Measurements from ENCODE around the gene MED8.

The MED8 gene, protein sequence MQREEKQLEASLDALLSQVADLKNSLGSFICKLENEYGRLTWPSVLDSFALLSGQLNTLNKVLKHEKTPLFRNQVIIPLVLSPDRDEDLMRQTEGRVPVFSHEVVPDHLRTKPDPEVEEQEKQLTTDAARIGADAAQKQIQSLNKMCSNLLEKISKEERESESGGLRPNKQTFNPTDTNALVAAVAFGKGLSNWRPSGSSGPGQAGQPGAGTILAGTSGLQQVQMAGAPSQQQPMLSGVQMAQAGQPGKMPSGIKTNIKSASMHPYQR

DNA sequence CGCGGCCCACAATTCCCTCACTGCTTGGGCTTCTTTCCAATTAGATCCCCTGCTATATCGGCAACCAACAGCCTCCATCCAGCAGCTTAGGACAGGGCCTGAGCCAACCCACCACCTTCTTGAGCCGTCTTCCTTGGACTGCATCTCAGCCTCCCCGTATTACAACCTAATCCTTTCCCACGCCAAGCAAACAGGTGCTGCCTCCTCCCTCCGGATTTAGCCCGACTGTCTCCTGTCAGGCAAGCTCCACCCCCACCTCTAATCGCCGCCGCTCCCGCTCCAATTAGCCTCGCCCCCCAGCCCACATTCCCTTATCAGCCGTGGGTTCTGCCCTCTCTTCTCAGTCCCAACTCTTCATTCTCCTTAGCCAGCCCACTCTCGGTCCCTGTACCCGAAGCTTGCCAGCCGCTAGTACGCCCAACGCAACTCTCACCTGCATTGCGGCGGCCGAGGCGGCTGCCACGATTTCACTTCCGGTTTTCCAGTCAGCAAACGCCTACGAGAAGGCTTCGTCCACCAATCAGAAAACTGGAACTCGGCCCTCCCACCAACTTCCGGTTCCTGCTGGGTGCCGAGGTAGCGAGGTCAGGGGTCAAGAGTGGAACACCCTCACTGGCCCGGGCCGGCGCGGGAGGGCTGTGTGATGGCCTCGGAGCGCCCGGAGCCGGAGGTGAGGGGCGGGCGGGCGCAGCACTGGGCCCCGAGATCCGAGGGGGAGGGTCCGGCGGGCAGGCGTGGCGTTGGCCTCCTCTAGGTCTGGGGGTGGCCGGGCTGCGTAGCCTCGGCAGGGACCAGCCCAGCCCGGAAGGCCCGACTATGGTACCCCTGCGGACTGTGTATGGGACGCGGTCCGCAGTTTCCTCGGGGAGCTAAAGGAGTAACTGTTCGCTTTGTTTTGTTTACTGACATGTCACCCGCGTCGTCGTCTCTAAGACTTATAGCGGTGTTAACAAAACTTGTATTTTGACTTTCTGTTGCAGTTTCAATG lies at the start of gene MED8, which contains the start of gene SZT2:
TSS of gene MED8 (minus strand) at position 475 of the 988 bp plus-strand sequence. CDS start at position 439, 36 bp downstream.
TSS of gene SZT2 (plus strand) at position 574 of the 988 bp plus-strand sequence. CDS start at position 644, 70 bp downstream.
- ATAC-seq (peak; percentile 97), DNase-seq (peak; percentile 92)
- Mint-ChIP-seq H3K4me1 (peaks cover 37% of the 10 kb centered on the region), H3K4me3 (peak within 1 kb of the TSS; percentile 100), H3K36me3 (ENCODE audit: low read depth) (peaks cover 25% of the 10 kb centered on the region), H3K27ac (peak within 1 kb of the TSS; percentile 99), H3K27me3 (no peaks in the 10 kb centered on the region), H3K9me3 (no peaks in the 10 kb centered on the region)

DNA sequence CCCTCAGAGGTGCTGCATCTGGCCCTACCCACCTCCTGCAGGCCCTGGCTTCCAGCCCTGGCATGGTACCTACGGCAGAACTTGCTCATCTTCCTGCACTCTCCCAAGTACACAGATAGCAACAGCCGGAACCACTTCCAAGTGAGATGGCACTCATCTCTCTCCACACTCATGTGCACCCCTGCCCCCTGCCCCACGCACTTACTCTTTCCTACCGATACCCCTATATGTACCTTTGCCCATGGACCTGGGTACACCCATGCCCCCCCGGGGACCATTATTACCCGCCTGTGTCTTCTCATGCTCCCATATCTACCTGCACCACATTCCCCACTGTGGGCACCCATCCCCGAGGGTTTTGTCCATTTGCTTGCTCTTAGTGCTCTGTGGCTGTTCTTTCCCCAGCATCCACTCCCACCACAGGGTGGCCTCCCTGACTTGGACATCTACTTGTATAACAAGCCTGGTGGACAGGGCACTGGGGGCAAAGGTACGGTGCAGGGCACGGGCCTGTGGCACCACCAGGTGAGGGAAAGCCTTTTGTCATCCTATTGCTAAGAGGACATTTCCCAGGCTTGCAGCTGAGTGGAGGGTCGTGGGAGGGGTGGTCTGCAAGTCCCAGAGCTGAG lies 49.5 kb upstream of the MED8 start:
- ATAC-seq (no peak), DNase-seq (no peak)
- H3K27ac Mint-ChIP-seq = no peak overlapping the region
- no peak overlapping the region for H3K4me3 Mint-ChIP-seq
- no peaks in the 10 kb centered on the region for H3K27me3 Mint-ChIP-seq
- peaks cover 11% of the 10 kb centered on the region for H3K36me3 Mint-ChIP-seq (ENCODE audit: low read depth)
- no peaks in the 10 kb centered on the region for H3K4me1 Mint-ChIP-seq
- no peaks in the 10 kb centered on the region for H3K9me3 Mint-ChIP-seq

DNA sequence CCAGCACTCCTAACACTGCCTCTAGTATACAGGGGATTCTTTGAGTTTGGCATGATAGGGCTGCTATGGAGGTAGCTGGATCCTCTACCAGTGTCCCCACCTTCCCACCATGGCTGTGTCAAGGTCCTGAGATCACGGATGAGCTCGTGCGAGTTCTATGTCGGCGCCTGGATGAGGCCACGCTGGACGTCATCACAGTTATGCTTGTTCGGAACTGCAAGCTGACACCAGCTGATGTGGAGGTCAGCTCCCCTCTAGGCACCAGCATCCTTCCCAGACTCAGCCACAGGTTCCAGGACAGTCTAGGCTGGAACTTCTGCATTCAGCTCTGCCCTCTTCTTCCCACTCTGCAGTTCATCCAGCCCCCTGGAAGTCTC lies 49.0 kb upstream of the MED8 start:
- no peaks in the 10 kb centered on the region for H3K4me1 Mint-ChIP-seq
- no peak overlapping the region for H3K4me3 Mint-ChIP-seq
- peaks cover 14% of the 10 kb centered on the region for H3K36me3 Mint-ChIP-seq (ENCODE audit: low read depth)
- H3K27me3 Mint-ChIP-seq = no peaks in the 10 kb centered on the region
- ATAC-seq (no peak), DNase-seq (no peak)
- H3K9me3 Mint-ChIP-seq = no peaks in the 10 kb centered on the region
- H3K27ac Mint-ChIP-seq = no peak overlapping the region

DNA sequence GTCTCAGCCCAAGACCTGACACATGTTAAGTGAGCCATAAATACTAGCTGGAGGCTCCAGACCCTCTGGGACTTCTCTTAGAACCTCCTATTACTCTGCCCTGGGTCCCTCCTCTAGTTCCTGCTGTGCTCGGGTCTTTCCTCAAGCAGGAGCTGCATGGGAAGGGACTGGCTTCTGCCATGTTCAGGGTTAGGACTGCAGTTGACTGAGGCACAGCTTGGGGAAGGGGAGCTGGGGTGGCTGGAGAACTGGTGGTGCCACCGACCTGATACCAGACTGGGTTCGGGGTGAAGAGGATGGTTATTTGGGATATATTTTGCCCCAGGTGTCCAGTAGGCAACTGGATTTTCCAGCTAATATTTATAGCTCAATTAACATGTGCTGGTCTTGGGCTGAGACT lies 48.4 kb upstream of the MED8 start:
- Mint-ChIP-seq H3K9me3 (no peaks in the 10 kb centered on the region), H3K27ac (no peak overlapping the region), H3K27me3 (no peaks in the 10 kb centered on the region), H3K36me3 (ENCODE audit: low read depth) (peaks cover 14% of the 10 kb centered on the region), H3K4me1 (no peaks in the 10 kb centered on the region), H3K4me3 (no peak overlapping the region)
- DNase-seq (no peak), ATAC-seq (no peak)

DNA sequence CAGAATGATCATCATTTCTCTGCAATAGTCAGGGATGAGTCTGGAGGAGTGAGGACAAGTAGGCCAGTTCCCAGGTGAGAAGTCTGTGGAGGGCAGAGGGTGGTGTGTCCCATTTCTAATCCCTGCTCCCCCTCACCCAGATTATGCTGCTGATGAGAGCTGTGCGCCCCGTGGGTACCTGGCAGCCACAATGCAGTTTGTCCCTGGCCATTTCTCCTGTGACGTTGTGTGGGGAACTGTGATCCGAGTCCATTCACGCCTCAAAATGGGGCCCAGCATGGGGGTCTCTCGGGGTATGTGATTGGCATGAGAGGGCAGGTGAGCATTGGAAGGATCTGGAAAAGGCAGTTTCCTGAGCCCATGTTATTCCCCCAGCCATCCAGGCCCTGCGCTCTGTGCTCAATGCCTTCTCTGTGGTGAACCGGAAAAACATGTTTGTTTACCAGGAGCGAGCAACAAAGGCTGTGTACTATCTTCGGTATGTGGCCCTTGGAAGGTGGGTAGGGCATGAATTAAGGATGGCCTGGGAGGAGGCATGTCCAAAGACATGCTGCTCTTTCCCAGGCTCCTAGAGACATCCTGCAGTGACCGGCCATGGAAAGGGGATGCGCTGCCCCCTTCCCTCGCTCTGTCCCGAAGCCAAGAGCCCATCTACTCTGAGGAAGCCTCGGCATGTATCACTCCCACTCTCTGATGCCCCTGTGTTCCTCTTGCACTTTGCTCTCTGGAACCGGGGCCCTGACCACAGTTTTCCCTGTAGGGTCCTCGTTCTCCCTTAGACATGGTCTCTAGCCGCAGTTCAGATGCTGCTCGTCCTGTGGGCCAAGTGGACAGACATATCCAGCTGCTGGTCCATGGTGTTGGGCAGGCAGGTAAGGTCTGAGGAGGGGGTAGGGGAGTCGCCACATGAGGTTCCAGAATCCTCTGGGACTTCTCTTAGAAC lies 47.7 kb upstream of the MED8 start:
- no peaks in the 10 kb centered on the region for H3K9me3 Mint-ChIP-seq
- DNase-seq = no peak
- H3K4me3 Mint-ChIP-seq = no peak overlapping the region
- no peak overlapping the region for H3K27ac Mint-ChIP-seq
- no peak for ATAC-seq
- peaks cover 12% of the 10 kb centered on the region for H3K36me3 Mint-ChIP-seq (ENCODE audit: low read depth)
- H3K4me1 Mint-ChIP-seq = no peaks in the 10 kb centered on the region
- no peaks in the 10 kb centered on the region for H3K27me3 Mint-ChIP-seq

DNA sequence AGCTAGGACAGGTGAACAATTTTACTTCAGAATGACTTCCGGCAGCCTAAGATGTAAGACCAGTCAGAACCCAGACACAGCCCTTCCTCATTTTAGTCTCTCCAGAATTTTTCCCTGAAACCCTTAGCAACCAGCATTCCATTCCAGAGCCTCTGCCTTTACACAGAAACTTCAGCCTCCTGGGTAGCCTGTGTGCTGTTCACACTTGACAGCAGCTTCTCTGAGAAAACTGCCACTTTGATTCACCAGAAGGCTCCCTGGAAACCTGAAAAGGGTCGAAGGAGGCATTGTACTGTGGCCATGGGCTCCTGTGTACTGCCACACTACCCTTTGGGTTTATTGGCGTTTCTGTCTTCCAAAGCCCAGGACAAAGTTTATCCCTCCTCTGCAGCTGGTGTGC lies 46.8 kb upstream of the MED8 start:
- Mint-ChIP-seq H3K27me3 (no peaks in the 10 kb centered on the region), H3K4me1 (no peaks in the 10 kb centered on the region), H3K9me3 (no peaks in the 10 kb centered on the region), H3K4me3 (no peak overlapping the region), H3K36me3 (ENCODE audit: low read depth) (peaks cover 16% of the 10 kb centered on the region), H3K27ac (no peak overlapping the region)
- no peak for DNase-seq
- ATAC-seq = no peak

DNA sequence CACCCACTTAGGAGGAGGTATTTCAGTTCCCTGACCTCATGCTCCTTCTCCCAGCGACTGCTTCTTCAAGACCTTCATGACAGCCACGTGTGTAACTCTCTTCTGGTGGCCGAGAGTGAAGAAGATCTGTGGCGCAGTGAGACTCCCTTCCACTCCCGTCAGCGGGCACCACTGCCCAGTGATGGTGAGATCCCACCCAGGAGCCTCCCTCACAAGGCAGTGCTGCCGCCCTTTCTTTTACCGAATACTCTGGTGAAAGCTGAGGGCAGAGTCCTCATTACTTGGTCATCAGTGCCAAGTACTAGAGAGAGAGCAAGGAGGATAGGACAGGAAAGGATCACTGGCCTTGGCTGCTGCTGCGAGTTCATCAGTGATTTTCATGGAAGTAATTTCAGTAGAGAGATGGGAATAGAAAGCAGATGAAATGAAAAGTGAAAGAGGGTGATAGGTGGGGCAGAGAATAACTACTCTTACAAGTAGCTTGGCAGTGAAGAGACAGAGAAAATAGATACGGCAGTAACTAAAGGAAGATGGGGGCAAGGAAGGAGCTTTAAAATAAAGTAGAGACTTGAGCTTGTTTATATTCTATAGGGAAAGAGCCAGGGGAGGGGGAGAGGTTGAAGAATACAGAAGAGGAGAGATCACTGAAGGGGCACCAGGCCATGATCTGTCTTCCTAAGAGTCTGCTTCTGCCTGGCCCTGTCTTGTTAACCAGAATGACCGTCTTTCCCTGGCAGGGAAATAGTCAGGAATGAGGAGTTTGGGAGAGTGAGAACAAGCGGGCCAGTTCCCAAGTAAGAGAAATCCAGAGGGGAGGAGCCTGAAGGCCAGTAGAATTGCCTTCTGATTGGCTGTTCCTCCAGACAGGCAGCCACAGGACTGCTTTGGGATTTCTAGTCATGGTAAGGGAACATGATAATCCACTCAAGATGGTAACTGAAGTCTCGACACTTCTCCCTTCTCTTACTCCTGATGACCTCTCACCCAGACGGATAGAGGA lies 45.8 kb upstream of the MED8 start:
- DNase-seq (no peak), ATAC-seq (no peak)
- H3K27me3 Mint-ChIP-seq = no peaks in the 10 kb centered on the region
- H3K4me1 Mint-ChIP-seq = no peaks in the 10 kb centered on the region
- H3K36me3 Mint-ChIP-seq (ENCODE audit: low read depth) = peaks cover 19% of the 10 kb centered on the region
- H3K27ac Mint-ChIP-seq = peak overlapping the region; percentile 11
- no peak overlapping the region for H3K4me3 Mint-ChIP-seq
- H3K9me3 Mint-ChIP-seq = no peaks in the 10 kb centered on the region

DNA sequence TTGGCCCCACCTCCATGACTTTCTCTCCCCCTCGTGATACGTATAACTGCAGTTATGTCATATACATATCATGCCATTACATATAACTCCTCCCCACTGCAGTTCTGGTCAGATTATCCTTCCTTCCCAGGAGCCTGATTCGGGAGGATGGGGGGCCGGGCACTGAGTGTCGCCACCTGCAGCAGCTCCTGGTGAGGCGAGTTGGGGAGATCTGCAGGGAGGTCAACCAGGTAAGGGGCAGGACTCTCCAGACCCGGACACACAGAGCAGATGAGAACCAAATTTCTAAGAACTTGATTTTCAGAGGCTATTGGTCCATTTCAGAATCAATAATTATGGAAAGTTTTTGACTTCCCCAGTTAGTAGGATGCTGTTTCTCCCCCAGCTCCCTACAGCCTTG lies 44.7 kb upstream of the MED8 start:
- H3K27ac Mint-ChIP-seq = no peak overlapping the region
- no peaks in the 10 kb centered on the region for H3K4me1 Mint-ChIP-seq
- no peaks in the 10 kb centered on the region for H3K9me3 Mint-ChIP-seq
- no peak for DNase-seq
- H3K4me3 Mint-ChIP-seq = no peak overlapping the region
- H3K36me3 Mint-ChIP-seq (ENCODE audit: low read depth) = peaks cover 21% of the 10 kb centered on the region
- H3K27me3 Mint-ChIP-seq = no peaks in the 10 kb centered on the region
- ATAC-seq = no peak

DNA sequence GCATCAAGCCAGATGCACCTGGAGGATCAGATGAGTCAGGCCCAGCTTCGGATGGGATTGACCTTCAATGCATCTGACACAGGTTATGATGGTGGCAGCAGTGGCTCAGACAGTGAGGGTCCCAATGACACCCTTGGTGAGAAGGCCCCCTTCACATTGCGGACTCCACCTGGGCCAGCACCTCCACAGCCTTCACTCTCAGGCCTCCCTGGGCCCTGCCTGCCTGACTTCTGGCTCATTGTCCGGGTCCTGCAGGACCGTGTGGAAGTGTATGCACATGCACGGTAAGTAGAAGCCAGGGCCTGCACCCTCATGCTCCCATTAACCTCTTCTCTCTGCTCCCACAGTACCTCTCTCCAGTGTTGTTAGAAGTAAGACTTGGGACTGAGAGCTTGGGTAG lies 43.3 kb upstream of the MED8 start:
- no peak for DNase-seq

GRCh38 chr1:43432171-43432860 lies 42.7 kb upstream of the MED8 start:
- no peaks in the 10 kb centered on the region for H3K9me3 Mint-ChIP-seq
- H3K27me3 Mint-ChIP-seq = no peaks in the 10 kb centered on the region
- H3K4me1 Mint-ChIP-seq = no peaks in the 10 kb centered on the region
- H3K4me3 Mint-ChIP-seq = no peak overlapping the region
- H3K36me3 Mint-ChIP-seq (ENCODE audit: low read depth) = peaks cover 25% of the 10 kb centered on the region
- DNase-seq = no peak
- H3K27ac Mint-ChIP-seq = no peak overlapping the region
- no peak for ATAC-seq

More for the DNA sequence above, 43.3 kb upstream of the MED8 start:
- Mint-ChIP-seq H3K36me3 (ENCODE audit: low read depth) (peaks cover 21% of the 10 kb centered on the region), H3K27ac (no peak overlapping the region), H3K4me1 (no peaks in the 10 kb centered on the region), H3K9me3 (no peaks in the 10 kb centered on the region), H3K4me3 (no peak overlapping the region), H3K27me3 (no peaks in the 10 kb centered on the region)
- no peak for ATAC-seq

DNA sequence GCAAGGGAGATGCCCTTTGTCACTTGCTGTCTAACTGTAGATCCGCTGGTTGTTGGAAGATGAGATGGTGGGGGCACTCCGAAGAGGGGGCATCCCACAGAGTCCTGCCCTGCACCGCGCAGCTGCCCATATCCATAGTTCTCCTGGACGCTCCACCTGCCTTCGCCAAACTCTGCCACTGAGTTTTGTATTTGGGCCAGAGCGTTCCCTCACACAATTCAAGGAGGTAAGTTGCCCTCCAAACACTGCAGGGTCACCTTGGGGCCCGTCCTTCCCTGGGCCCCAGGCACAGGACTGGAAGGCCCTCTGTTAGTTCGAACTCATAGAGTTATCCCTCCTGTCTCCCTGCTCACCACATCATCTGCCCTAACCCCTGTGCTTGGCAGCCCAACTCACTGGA lies 42.1 kb upstream of the MED8 start:
- Mint-ChIP-seq H3K36me3 (ENCODE audit: low read depth) (peaks cover 32% of the 10 kb centered on the region), H3K4me3 (no peak overlapping the region), H3K9me3 (no peaks in the 10 kb centered on the region), H3K27me3 (no peaks in the 10 kb centered on the region), H3K27ac (no peak overlapping the region), H3K4me1 (no peaks in the 10 kb centered on the region)
- DNase-seq = no peak
- no peak for ATAC-seq

- Mint-ChIP-seq H3K4me3 (no peak overlapping the region), H3K27ac (no peak overlapping the region), H3K4me1 (no peaks in the 10 kb centered on the region), H3K36me3 (ENCODE audit: low read depth) (peaks cover 32% of the 10 kb centered on the region), H3K9me3 (no peaks in the 10 kb centered on the region), H3K27me3 (no peaks in the 10 kb centered on the region)
- DNase-seq = no peak
- no peak for ATAC-seq
These were observed 41.2 kb upstream of the MED8 start for GRCh38 chr1:43430831-43431230.

Measured in activated naive CD8-positive, alpha-beta T cell treated with anti-CD3 and anti-CD28 coated beads, Interleukin-2, amount 50 U/mL, for 24 hours (primary cell).